ENCODE data around the gene CNNM1. TPM values are rescaled to one million over a fixed set of nuclear protein-coding genes. Genes with fewer than 3 reads are reported as not detected.
A peak's percentile ranks its signal among the peaks of the same experiment; 100 is the strongest.

CNNM1 gene
- total RNA-seq (2014; rRNA removed; shearing (Covaris generic)) = not detected in 2 replicates

DNA sequence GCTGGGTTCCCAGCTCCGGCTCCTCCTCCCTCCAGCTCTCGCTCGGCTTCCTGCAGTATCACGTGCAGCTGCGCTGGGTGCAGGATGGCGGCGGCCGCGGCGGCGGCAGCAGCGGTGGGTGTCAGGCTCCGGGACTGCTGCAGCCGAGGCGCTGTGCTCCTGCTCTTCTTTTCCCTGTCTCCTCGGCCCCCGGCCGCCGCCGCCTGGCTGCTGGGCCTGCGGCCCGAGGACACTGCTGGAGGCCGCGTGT lies at the start of gene CNNM1:
Gene CNNM1 (plus strand): TSS at position 53 of the 250 bp plus-strand sequence. CDS start 32 bp downstream, at position 85.
- Histone ChIP-seq H3K36me3 (no peaks in the 10 kb centered on the region), H3K9me3 (replicated peaks) (no peaks in the 10 kb centered on the region; the same call in none of the 2 replicates), H3K4me3 (peak within 1 kb of the TSS; percentile 29), H3K27me3 (replicated peaks) (peaks cover 41% of the 10 kb centered on the region), H3K27ac (no peak within 1 kb of the TSS), H3K4me1 (replicated peaks) (peaks cover 13% of the 10 kb centered on the region)
- DNase-seq (ENCODE audit: low read depth in 1 of 2, low spot score in 2 of 2) = no peak

- Histone ChIP-seq H3K9me3 (replicated peaks) (peaks cover 3% of the 10 kb centered on the region; the same call in 1 of the 2 replicates), H3K27me3 (replicated peaks) (no peaks in the 10 kb centered on the region), H3K27ac (no peak overlapping the region; the same call in 1 of the 2 replicates), H3K4me1 (replicated peaks) (no peaks in the 10 kb centered on the region), H3K36me3 (no peaks in the 10 kb centered on the region), H3K4me3 (no peak overlapping the region)
- DNase-seq (ENCODE audit: low read depth in 1 of 2, low spot score in 2 of 2) = peak in 1 of 2 experiments; percentile 35
Measured at GRCh38 chr10:99279626-99280111, 49.5 kb upstream of the CNNM1 start.

GRCh38 chr10:99280472-99280871 lies 48.7 kb upstream of the CNNM1 start:
- no peaks in the 10 kb centered on the region for H3K27me3 ChIP-seq (replicated peaks)
- H3K4me3 ChIP-seq = no peak overlapping the region
- DNase-seq (ENCODE audit: low read depth in 1 of 2, low spot score in 2 of 2) = no peak
- no peaks in the 10 kb centered on the region for H3K36me3 ChIP-seq
- H3K9me3 ChIP-seq (replicated peaks) = peaks cover 3% of the 10 kb centered on the region; the same call in 1 of the 2 replicates
- no peaks in the 10 kb centered on the region for H3K4me1 ChIP-seq (replicated peaks)
- no peak overlapping the region for H3K27ac ChIP-seq

DNA sequence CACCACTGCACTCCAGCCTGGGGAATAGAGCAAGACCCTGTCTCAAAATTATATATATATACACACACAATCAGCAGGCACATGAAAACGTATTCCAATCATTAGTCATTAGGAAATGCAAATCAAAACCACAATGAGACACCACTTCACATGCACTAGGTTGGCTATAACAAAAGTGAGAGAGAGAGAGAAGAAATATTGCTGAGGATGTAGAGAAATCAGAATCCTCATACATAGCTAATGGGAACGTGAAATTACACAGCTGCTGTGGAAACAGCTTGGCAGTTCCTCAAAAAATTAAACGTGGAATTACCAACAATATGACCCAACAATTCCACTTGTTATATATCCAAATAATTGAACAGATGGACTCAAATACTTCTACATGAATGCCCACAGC lies 43.3 kb upstream of the CNNM1 start:
- Histone ChIP-seq H3K9me3 (replicated peaks) (no peaks in the 10 kb centered on the region), H3K27ac (no peak overlapping the region), H3K36me3 (no peaks in the 10 kb centered on the region), H3K27me3 (replicated peaks) (no peaks in the 10 kb centered on the region), H3K4me3 (no peak overlapping the region), H3K4me1 (replicated peaks) (no peaks in the 10 kb centered on the region)
- DNase-seq (ENCODE audit: low read depth in 1 of 2, low spot score in 2 of 2) = no peak

- no peaks in the 10 kb centered on the region for H3K36me3 ChIP-seq
- H3K4me1 ChIP-seq (replicated peaks) = peaks cover 11% of the 10 kb centered on the region
- H3K27ac ChIP-seq = no peak overlapping the region
- DNase-seq (ENCODE audit: low read depth in 1 of 2, low spot score in 2 of 2) = no peak
- no peaks in the 10 kb centered on the region for H3K9me3 ChIP-seq (replicated peaks)
- H3K27me3 ChIP-seq (replicated peaks) = no peaks in the 10 kb centered on the region
- H3K4me3 ChIP-seq = no peak overlapping the region
Measured at GRCh38 chr10:99290306-99290705, 38.9 kb upstream of the CNNM1 start.

- Histone ChIP-seq H3K27ac (peak overlapping the region; percentile 65), H3K9me3 (replicated peaks) (no peaks in the 10 kb centered on the region), H3K4me3 (no peak overlapping the region), H3K4me1 (replicated peaks) (peaks cover 11% of the 10 kb centered on the region), H3K27me3 (replicated peaks) (no peaks in the 10 kb centered on the region), H3K36me3 (no peaks in the 10 kb centered on the region)
- DNase-seq (ENCODE audit: low read depth in 1 of 2, low spot score in 2 of 2) = peak; percentile 51 to 75
Measured at GRCh38 chr10:99292159-99292558, 37.0 kb upstream of the CNNM1 start.

GRCh38 chr10:99296605-99297004 lies 32.6 kb upstream of the CNNM1 start:
- no peaks in the 10 kb centered on the region for H3K9me3 ChIP-seq (replicated peaks)
- H3K4me3 ChIP-seq = no peak overlapping the region
- H3K27me3 ChIP-seq (replicated peaks) = no peaks in the 10 kb centered on the region
- peaks cover 9% of the 10 kb centered on the region for H3K4me1 ChIP-seq (replicated peaks)
- H3K27ac ChIP-seq = no peak overlapping the region
- H3K36me3 ChIP-seq = no peaks in the 10 kb centered on the region
- no peak for DNase-seq (ENCODE audit: low read depth in 1 of 2, low spot score in 2 of 2)

GRCh38 chr10:99297033-99297432 lies 32.1 kb upstream of the CNNM1 start:
- Histone ChIP-seq H3K27ac (no peak overlapping the region), H3K4me3 (no peak overlapping the region), H3K4me1 (replicated peaks) (peaks cover 5% of the 10 kb centered on the region), H3K36me3 (no peaks in the 10 kb centered on the region), H3K9me3 (replicated peaks) (no peaks in the 10 kb centered on the region), H3K27me3 (replicated peaks) (no peaks in the 10 kb centered on the region)
- DNase-seq (ENCODE audit: low read depth in 1 of 2, low spot score in 2 of 2) = no peak

- H3K36me3 ChIP-seq = no peaks in the 10 kb centered on the region
- H3K4me3 ChIP-seq = no peak overlapping the region
- no peaks in the 10 kb centered on the region for H3K27me3 ChIP-seq (replicated peaks)
- no peak overlapping the region for H3K27ac ChIP-seq
- DNase-seq (ENCODE audit: low read depth in 1 of 2, low spot score in 2 of 2) = peak; percentile 36 to 54
- H3K9me3 ChIP-seq (replicated peaks) = no peaks in the 10 kb centered on the region
- H3K4me1 ChIP-seq (replicated peaks) = peaks cover 7% of the 10 kb centered on the region; the same call in 1 of the 2 replicates
Measured at GRCh38 chr10:99303899-99304861, 25.0 kb upstream of the CNNM1 start.

DNA sequence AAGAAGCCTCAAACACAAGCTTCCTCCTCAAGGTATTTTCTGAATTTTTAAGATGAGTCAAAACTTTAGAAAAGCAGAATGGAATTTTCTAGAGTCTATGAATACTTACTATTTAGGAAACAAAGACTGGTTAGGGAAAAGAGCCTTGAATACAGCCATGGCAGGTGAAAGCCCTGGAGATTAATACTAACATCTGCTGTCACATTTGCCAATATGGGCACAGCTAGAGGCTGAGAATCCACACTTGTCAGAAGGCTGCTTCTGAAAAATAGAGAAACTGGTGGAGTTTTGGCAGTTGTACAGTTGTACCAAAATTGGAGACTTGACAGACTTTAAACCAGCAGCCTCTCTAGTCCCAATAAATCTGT lies 24.3 kb upstream of the CNNM1 start:
- no peak for DNase-seq (ENCODE audit: low read depth in 1 of 2, low spot score in 2 of 2)
- H3K36me3 ChIP-seq = no peaks in the 10 kb centered on the region
- no peak overlapping the region for H3K4me3 ChIP-seq
- no peaks in the 10 kb centered on the region for H3K9me3 ChIP-seq (replicated peaks)
- no peaks in the 10 kb centered on the region for H3K27me3 ChIP-seq (replicated peaks)
- no peak overlapping the region for H3K27ac ChIP-seq
- H3K4me1 ChIP-seq (replicated peaks) = peaks cover 7% of the 10 kb centered on the region; the same call in 1 of the 2 replicates

GRCh38 chr10:99312501-99312900 lies 16.7 kb upstream of the CNNM1 start:
- no peak for DNase-seq (ENCODE audit: low read depth in 1 of 2, low spot score in 2 of 2)
- H3K9me3 ChIP-seq (replicated peaks) = no peaks in the 10 kb centered on the region
- no peak overlapping the region for H3K27ac ChIP-seq
- H3K27me3 ChIP-seq (replicated peaks) = no peaks in the 10 kb centered on the region
- H3K4me3 ChIP-seq = no peak overlapping the region
- no peaks in the 10 kb centered on the region for H3K4me1 ChIP-seq (replicated peaks)
- H3K36me3 ChIP-seq = no peaks in the 10 kb centered on the region

DNA sequence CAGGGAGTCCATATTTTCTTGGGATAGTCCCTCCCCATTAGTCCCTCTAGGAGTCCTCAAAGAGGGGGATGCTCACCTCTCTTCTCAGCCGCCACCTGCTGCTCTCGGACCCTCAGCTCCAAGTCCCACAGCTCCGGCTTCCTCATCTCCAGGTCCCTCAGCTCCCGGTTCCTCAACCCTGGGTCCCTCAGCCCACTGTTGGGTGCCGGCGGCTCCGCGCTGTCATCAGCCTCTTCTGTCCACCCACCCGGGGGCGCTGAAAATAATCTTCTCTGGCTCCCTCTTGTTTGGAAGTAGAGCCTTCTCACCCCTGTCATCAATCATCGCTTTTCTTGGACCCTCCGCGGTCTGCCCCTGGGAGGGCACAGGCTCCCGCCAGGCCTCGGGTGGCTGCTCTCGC lies 13.3 kb upstream of the CNNM1 start:
- Histone ChIP-seq H3K36me3 (no peaks in the 10 kb centered on the region), H3K27ac (no peak overlapping the region), H3K27me3 (replicated peaks) (no peaks in the 10 kb centered on the region), H3K4me3 (no peak overlapping the region), H3K9me3 (replicated peaks) (no peaks in the 10 kb centered on the region), H3K4me1 (replicated peaks) (no peaks in the 10 kb centered on the region)
- DNase-seq (ENCODE audit: low read depth in 1 of 2, low spot score in 2 of 2) = peak in 1 of 2 experiments; percentile 43

- Histone ChIP-seq H3K9me3 (replicated peaks) (no peaks in the 10 kb centered on the region), H3K36me3 (no peaks in the 10 kb centered on the region), H3K27me3 (replicated peaks) (no peaks in the 10 kb centered on the region), H3K4me3 (no peak overlapping the region), H3K4me1 (replicated peaks) (no peaks in the 10 kb centered on the region), H3K27ac (no peak overlapping the region)
- DNase-seq (ENCODE audit: low read depth in 1 of 2, low spot score in 2 of 2) = no peak
Measured at GRCh38 chr10:99316374-99316773, 12.8 kb upstream of the CNNM1 start.

DNA sequence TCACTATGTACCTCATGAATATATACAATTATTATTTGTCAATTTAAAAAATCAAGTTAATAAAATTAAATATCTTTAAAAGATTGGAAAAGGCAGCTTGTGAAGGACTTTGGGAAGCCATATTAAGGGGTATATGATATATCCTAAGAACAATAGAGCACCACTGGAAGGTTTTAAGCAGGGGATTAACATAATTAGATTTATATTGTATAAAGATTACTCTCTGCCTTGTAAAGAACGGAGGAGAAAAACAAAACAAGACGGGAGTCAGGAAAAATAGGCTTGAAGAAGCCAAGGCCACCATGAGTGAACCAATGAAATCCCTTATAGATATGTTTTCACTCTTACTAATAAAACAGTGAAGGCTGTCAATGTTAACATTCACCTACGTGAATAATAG lies 11.1 kb upstream of the CNNM1 start:
- Histone ChIP-seq H3K9me3 (replicated peaks) (no peaks in the 10 kb centered on the region), H3K4me1 (replicated peaks) (no peaks in the 10 kb centered on the region), H3K27me3 (replicated peaks) (peaks cover 3% of the 10 kb centered on the region), H3K4me3 (no peak overlapping the region), H3K36me3 (no peaks in the 10 kb centered on the region), H3K27ac (no peak overlapping the region)
- no peak for DNase-seq (ENCODE audit: low read depth in 1 of 2, low spot score in 2 of 2)

Measured in SJSA1 (cell line).